H9 (cell line): ENCODE measurements around the gene ATXN7L3. TPM values are rescaled to one million over a fixed set of nuclear protein-coding genes. Genes with fewer than 3 reads are reported as not detected.
"Not testable (repeated sequence)": the region's sequence is repeated elsewhere in the genome, so short reads cannot be mapped to it uniquely, and the experiment has no call there.

Experiments used
- DNase-seq: peaks from one replicate; pipeline ENCODE4 v3.0.0-alpha.2; 2017
- H2AFZ ChIP-seq: one replicate; pipeline ENCODE4 v1.6.1; 2013; ENCODE audit warnings: mild to moderate bottlenecking, low read length, control low read depth, moderate library complexity
- H2AK5ac ChIP-seq: 2 replicates; pipeline ENCODE4 v1.6.1; 2013; ENCODE audit warnings: low read length, control low read depth, mixed read lengths; ENCODE audit not compliant: insufficient read length
- H2BK120ac ChIP-seq: one replicate; pipeline ENCODE4 v1.6.1; 2013; ENCODE audit warnings: low read depth, mild to moderate bottlenecking, low read length, control low read depth, inconsistent platforms; ENCODE audit not compliant: poor library complexity, severe bottlenecking
- H2BK12ac ChIP-seq: 2 replicates; pipeline ENCODE4 v1.6.1; 2013; ENCODE audit warnings: low read length, control low read depth, mixed read lengths, low read depth; ENCODE audit not compliant: insufficient read length
- H2BK15ac ChIP-seq: 2 replicates; pipeline ENCODE4 v1.6.1; 2013; ENCODE audit warnings: low read depth, low read length, control low read depth
- H2BK20ac ChIP-seq: one replicate; pipeline ENCODE4 v1.6.1; 2013; ENCODE audit warnings: low read depth, mild to moderate bottlenecking, low read length, control low read depth, inconsistent platforms; ENCODE audit not compliant: poor library complexity, severe bottlenecking
- H2BK5ac ChIP-seq: 2 replicates; pipeline ENCODE4 v1.6.1; 2013; ENCODE audit warnings: low read length, control low read depth, mixed read lengths; ENCODE audit not compliant: insufficient read length
- H3K14ac ChIP-seq: 2 replicates; pipeline ENCODE4 v1.6.1; 2013; ENCODE audit warnings: low read length, control low read depth; ENCODE audit not compliant: insufficient read depth
- H3K18ac ChIP-seq: 2 replicates; pipeline ENCODE4 v1.6.1; 2013; ENCODE audit warnings: low read depth, mild to moderate bottlenecking, mixed read lengths, low read length, control low read depth; ENCODE audit not compliant: insufficient read length
- H3K23ac ChIP-seq: 2 replicates; pipeline ENCODE4 v1.6.1; 2013; ENCODE audit warnings: low read length, control low read depth, mixed read lengths, low read depth; ENCODE audit not compliant: insufficient read length
- H3K23me2 ChIP-seq: 2 replicates; pipeline ENCODE4 v1.6.1; 2013; ENCODE audit warnings: low read depth, mild to moderate bottlenecking, mixed read lengths, low read length, control low read depth; ENCODE audit not compliant: insufficient read length, poor library complexity, severe bottlenecking
- H3K27ac ChIP-seq: 2 replicates; pipeline ENCODE4 v1.5.1; 2013; ENCODE audit warnings: low read length, control low read depth, mixed read lengths, low read depth; ENCODE audit not compliant: insufficient read length
- H3K27me3 ChIP-seq: 2 replicates; pipeline ENCODE4 v1.6.1; 2013; ENCODE audit warnings: low read length, control low read depth, inconsistent platforms; ENCODE audit not compliant: insufficient read depth
- H3K4ac ChIP-seq: 2 replicates; pipeline ENCODE4 v1.6.1; 2013; ENCODE audit warnings: low read depth, mild to moderate bottlenecking, control low read depth, inconsistent platforms, low read length, moderate library complexity
- H3K4me1 ChIP-seq: 2 replicates; pipeline ENCODE4 v1.6.1; 2013; ENCODE audit warnings: low read length, control low read depth, inconsistent platforms; ENCODE audit not compliant: insufficient read depth
- H3K4me2 ChIP-seq: 2 replicates; pipeline ENCODE4 v1.6.1; 2013; ENCODE audit warnings: low read length, control low read depth, mixed read lengths; ENCODE audit not compliant: insufficient read length, insufficient read depth
- H3K56ac ChIP-seq: 2 replicates; pipeline ENCODE4 v1.6.1; 2013; ENCODE audit warnings: low read depth, mild to moderate bottlenecking, mixed read lengths, low read length, control low read depth; ENCODE audit not compliant: insufficient read length
- H3K79me1 ChIP-seq: 2 replicates; pipeline ENCODE4 v1.6.1; 2013; ENCODE audit warnings: low read depth, mild to moderate bottlenecking, moderate library complexity, low read length, control low read depth, inconsistent platforms; ENCODE audit not compliant: insufficient read depth, poor library complexity, severe bottlenecking
- H3K79me2 ChIP-seq: 2 replicates; pipeline ENCODE4 v1.6.1; 2013; ENCODE audit warnings: low read length, control low read depth, inconsistent platforms; ENCODE audit not compliant: insufficient read depth
- H3K9ac ChIP-seq: 2 replicates; pipeline ENCODE4 v1.6.1; 2013; ENCODE audit warnings: low read length, control low read depth, mixed read lengths; ENCODE audit not compliant: insufficient read length; ENCODE audit errors: extremely low read depth
- H3K9me3 ChIP-seq: one replicate; pipeline ENCODE4 v1.6.1; 2013; ENCODE audit warnings: low read depth, low read length, inconsistent platforms; ENCODE audit not compliant: control insufficient read depth
- H3T11ph ChIP-seq: one replicate; pipeline ENCODE4 v1.6.1; 2013; ENCODE audit warnings: mild to moderate bottlenecking, low read length, control low read depth, inconsistent platforms
- H4K20me1 ChIP-seq: one replicate; pipeline ENCODE4 v1.6.1; 2013; ENCODE audit not compliant: control insufficient read depth, insufficient read length, insufficient read depth
- H4K5ac ChIP-seq: 2 replicates; pipeline ENCODE4 v1.6.1; 2013; ENCODE audit warnings: low read depth, mild to moderate bottlenecking, mixed read lengths, low read length, control low read depth; ENCODE audit not compliant: insufficient read length
- H4K8ac ChIP-seq: replicated peaks from 2 replicates; pipeline ENCODE4 v1.6.1; 2013; ENCODE audit warnings: low read length, control low read depth, mixed read lengths, low read depth; ENCODE audit not compliant: insufficient read length
- H4K91ac ChIP-seq: 2 replicates; pipeline ENCODE4 v1.6.1; 2013; ENCODE audit warnings: low read depth, mild to moderate bottlenecking, moderate library complexity, mixed read lengths, low read length, control low read depth; ENCODE audit not compliant: insufficient read length
- H3K27ac Mint-ChIP-seq, 3 experiments: 2 replicates in 2 of 3; 3 replicates in 1 of 3; pipeline ENCODE4 v1.8.0; 2020 to 2021; ENCODE audit warnings: mixed read lengths in 3 of 3, mild to moderate bottlenecking in 1 of 3, moderate library complexity in 1 of 3
- H3K27me3 Mint-ChIP-seq: 2 replicates; pipeline ENCODE4 v1.8.0; 2021; ENCODE audit warnings: low read depth, mild to moderate bottlenecking, moderate library complexity, mixed read lengths
- H3K36me3 Mint-ChIP-seq, 3 experiments: 2 replicates in 2 of 3; 3 replicates in 1 of 3; pipeline ENCODE4 v1.8.0; 2020 to 2021; ENCODE audit warnings: low read depth in 3 of 3, mixed read lengths in 3 of 3; ENCODE audit not compliant: insufficient read depth in 1 of 3
- H3K4me1 Mint-ChIP-seq, 2 experiments: 2 replicates each; pipeline ENCODE4 v1.8.0; 2020; ENCODE audit warnings: mixed read lengths in 2 of 2
- H3K4me3 Mint-ChIP-seq, 2 experiments: 2 replicates in 1 of 2; 3 replicates in 1 of 2; pipeline ENCODE4 v1.8.0; 2020 to 2021; ENCODE audit warnings: mild to moderate bottlenecking in 2 of 2, mixed read lengths in 2 of 2, moderate library complexity in 1 of 2
- H3K9me3 Mint-ChIP-seq, 2 experiments: 2 replicates in 1 of 2; 3 replicates in 1 of 2; pipeline ENCODE4 v1.8.0; 2020; ENCODE audit warnings: mild to moderate bottlenecking in 2 of 2, mixed read lengths in 2 of 2, moderate library complexity in 1 of 2
- CTCF ChIP-seq: fragments of 200-600 bp; sonication (generic); conservative IDR thresholded peaks from 3 replicates; pipeline ENCODE4 v1.8.0; 2021; ENCODE audit warnings: antibody characterized with exemption, mild to moderate bottlenecking
- WGBS: extraction: QIAGEN DNeasy Blood & Tissue Kit; methylation state at CpG from one replicate; pipeline ENCODE4 v1.1.7; 2013; ENCODE audit warnings: missing lambda C conversion rate, low lambda C conversion rate, mixed read lengths; ENCODE audit not compliant: insufficient read length; ENCODE audit errors: extremely low coverage; 5-methylcytosine and 5-hydroxymethylcytosine counted together
- total RNA-seq: library from RNA; stranded (reverse); gene quantifications from 2 replicates; pipeline ENCODE4 v1.2.1, GENCODE V29; 2021

ATXN7L3 gene
- total RNA-seq, 1 experiment from 2014 or later, result 125 TPM

- peaks cover 0 to 4% (median 0%) of the 10 kb centered on the region in 3 experiments; a peak in 1 of 7 replicates for H3K36me3 Mint-ChIP-seq
- H3K9me3 ChIP-seq, result no peaks in the 10 kb centered on the region
- no peak overlapping the region for H2BK15ac ChIP-seq
- H3K23me2 ChIP-seq, result no peaks in the 10 kb centered on the region
- H2BK120ac ChIP-seq, result no peak overlapping the region
- H2BK20ac ChIP-seq, result no peak overlapping the region
- H2AK5ac ChIP-seq, result no peak overlapping the region
- H3K9ac ChIP-seq, result no peak overlapping the region
- no peak overlapping the region for H2AFZ ChIP-seq
- WGBS, result no CpG with 5 or more reads among the region's 6 CpGs
- peaks cover 4 to 8% of the 10 kb centered on the region in 2 experiments for H3K4me1 Mint-ChIP-seq
- peaks cover 7% of the 10 kb centered on the region for H3K27me3 Mint-ChIP-seq
- H3K23ac ChIP-seq, result no peak overlapping the region
- H3K27me3 ChIP-seq, result no peaks in the 10 kb centered on the region
- H3K4me2 ChIP-seq, result no peak overlapping the region
- no peak overlapping the region for H3K56ac ChIP-seq
- no peak overlapping the region for H2BK5ac ChIP-seq
- H4K8ac ChIP-seq, result no peak overlapping the region
- no peaks in the 10 kb centered on the region for H3K4me1 ChIP-seq
- H3K27ac ChIP-seq, result no peak overlapping the region
- H3T11ph ChIP-seq, result no peak overlapping the region
- H3K4ac ChIP-seq, result no peak overlapping the region
- H4K5ac ChIP-seq, result no peak overlapping the region
- H3K27ac Mint-ChIP-seq, result no peak overlapping the region
- no peak overlapping the region for H2BK12ac ChIP-seq
- H4K91ac ChIP-seq, result no peak overlapping the region
- H3K79me1 ChIP-seq, result no peaks in the 10 kb centered on the region
- H3K79me2 ChIP-seq, result no peaks in the 10 kb centered on the region
- H3K4me3 Mint-ChIP-seq, result no peak overlapping the region
- H4K20me1 ChIP-seq, result no peaks in the 10 kb centered on the region
- H3K18ac ChIP-seq, result no peak overlapping the region
- no peak overlapping the region for H3K14ac ChIP-seq
- DNase-seq, result no peak
- H3K9me3 Mint-ChIP-seq, result peaks cover 3 to 8% of the 10 kb centered on the region in 2 experiments; a peak in 3 of 5 replicates
- TF ChIP-seq CTCF, result no peak
Observed at GRCh38 chr17:44241106-44241624, 41.5 kb upstream of the ATXN7L3 start.

DNA sequence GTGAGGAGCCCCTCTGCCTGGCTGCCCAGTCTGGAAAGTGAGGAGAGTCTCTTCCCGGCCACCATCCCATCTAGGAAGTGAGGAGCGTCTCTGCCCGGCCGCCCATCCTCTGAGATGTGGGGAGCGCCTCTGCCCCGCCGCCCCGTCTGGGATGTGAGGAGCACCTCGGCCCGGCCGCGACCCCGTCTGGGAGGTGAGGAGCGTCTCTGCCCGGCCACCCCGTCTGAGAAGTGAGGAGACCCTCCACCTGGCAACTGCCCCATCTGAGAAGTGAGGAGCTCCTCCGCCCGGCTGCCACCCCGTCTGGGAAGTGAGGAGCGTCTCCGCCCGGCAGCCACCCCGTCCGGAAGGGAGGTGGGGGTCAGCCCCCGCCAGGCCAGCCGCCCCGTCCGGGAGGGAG lies 38.2 kb upstream of the ATXN7L3 start:
- H3K27me3 ChIP-seq, H3K4me2 ChIP-seq, DNase-seq, H3K4me1 Mint-ChIP-seq, H2BK15ac ChIP-seq, H3K23ac ChIP-seq, H3K56ac ChIP-seq, H2BK5ac ChIP-seq, H4K8ac ChIP-seq, H3K9me3 Mint-ChIP-seq, H3K18ac ChIP-seq, H4K91ac ChIP-seq, H3K27ac Mint-ChIP-seq, H3K4me3 Mint-ChIP-seq, H2AFZ ChIP-seq, H2AK5ac ChIP-seq, H3K23me2 ChIP-seq, H3K4me1 ChIP-seq, H3K9me3 ChIP-seq, H2BK12ac ChIP-seq, H3K27ac ChIP-seq, H2BK20ac ChIP-seq, H3K4ac ChIP-seq, H4K20me1 ChIP-seq, H3K79me1 ChIP-seq, H3K9ac ChIP-seq, H3K14ac ChIP-seq, H3K36me3 Mint-ChIP-seq, H3T11ph ChIP-seq, H2BK120ac ChIP-seq, H3K79me2 ChIP-seq, H4K5ac ChIP-seq: not testable (repeated sequence)
- H3K27me3 Mint-ChIP-seq, result peaks cover 11% of the 10 kb centered on the region
- no CpG with 5 or more reads among the region's 28 CpGs for WGBS
